T-cell (primary cell): ENCODE data around the gene HIF1A. TPM values are rescaled to one million over a fixed set of nuclear protein-coding genes. Genes with fewer than 3 reads are reported as not detected.

Source experiments
- total RNA-seq, 35 experiments: library from RNA in 6 of 35; stranded (reverse) in 6 of 35; fragments of 120-200 nt in 1 of 35; gene quantifications; one replicate each; pipeline versions ENCODE4 v1.2.1 to v1.2.4 and lab custom pipeline; 2013 to 2026

HIF1A gene
- total RNA-seq, 5 donors from 2014 or later (not counting 1 experiment from before 2014, with no cell fraction given) = 80.2 to 200 (median 87.8) TPM

Other genes starting within 250 kb of the HIF1A start
- 1 to 10 TPM; 2.8 to 6.4 (median 4.0) TPM for gene SNAPC1, start 66.9 kb downstream of the HIF1A start, total RNA-seq
- under 1 TPM in 2 of 5 donors, not detected in 3; 0.16 to 0.20 TPM for gene SYT16, start 117.2 kb downstream of the HIF1A start, total RNA-seq